ENCODE data around the gene OAS2. TPM values are rescaled to one million over a fixed set of nuclear protein-coding genes. Genes with fewer than 3 reads are reported as not detected.

The OAS2 gene
- total RNA-seq, 1 donor from 2014 or later, result 94.2 TPM

DNA sequence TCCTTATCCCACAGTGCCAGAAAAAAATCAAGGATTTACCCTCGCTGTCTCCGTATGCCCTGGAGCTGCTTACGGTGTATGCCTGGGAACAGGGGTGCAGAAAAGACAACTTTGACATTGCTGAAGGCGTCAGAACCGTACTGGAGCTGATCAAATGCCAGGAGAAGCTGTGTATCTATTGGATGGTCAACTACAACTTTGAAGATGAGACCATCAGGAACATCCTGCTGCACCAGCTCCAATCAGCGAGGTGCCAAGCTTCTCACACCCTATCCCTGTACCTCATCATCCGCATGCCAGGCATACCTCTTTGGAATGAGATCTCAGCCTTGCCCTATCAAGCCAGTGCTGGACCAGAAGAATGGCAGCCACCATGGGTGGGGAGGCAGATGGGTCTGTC is 19.2 kb downstream of the OAS2 start:
- Histone ChIP-seq H3K79me2 (ENCODE audit: insufficient read depth, low read length) (no peaks in the 10 kb centered on the region), H3K27ac (ENCODE audit: low read depth, low read length) (no peak overlapping the region), H3K4me3 (ENCODE audit: insufficient read depth, low read depth, low read length) (no peak overlapping the region), H4K20me1 (ENCODE audit: insufficient read depth, low read length) (no peaks in the 10 kb centered on the region), H3K9ac (ENCODE audit: low read length) (no peak overlapping the region), H3K4me1 (ENCODE audit: insufficient read depth, low read length) (no peaks in the 10 kb centered on the region), H2AFZ (ENCODE audit: low read depth, low read length) (no peak overlapping the region), H3K9me3 (ENCODE audit: insufficient read depth, low read depth, low read length) (peaks cover 9% of the 10 kb centered on the region), H3K27me3 (ENCODE audit: insufficient read depth, low read length) (peaks cover 7% of the 10 kb centered on the region), H3K4me2 (ENCODE audit: low read length) (no peak overlapping the region), H3K36me3 (ENCODE audit: insufficient read depth, low read length) (no peaks in the 10 kb centered on the region)
- H3K27ac Mint-ChIP-seq (ENCODE audit: unreplicated experiment), result no peak overlapping the region
- H3K4me1 Mint-ChIP-seq (ENCODE audit: low read depth, unreplicated experiment), result no peaks in the 10 kb centered on the region
- H3K27me3 Mint-ChIP-seq (ENCODE audit: low read depth, unreplicated experiment), result peaks cover 12% of the 10 kb centered on the region
- H3K36me3 Mint-ChIP-seq (ENCODE audit: low read depth, unreplicated experiment), result peaks cover 62% of the 10 kb centered on the region
- no peak for FAIRE-seq
- TF ChIP-seq EZH2 (IDR thresholded peaks at IDR 0.05; ENCODE audit: insufficient read depth, low read length), result no peak
- TF ChIP-seq, protein P1, sequence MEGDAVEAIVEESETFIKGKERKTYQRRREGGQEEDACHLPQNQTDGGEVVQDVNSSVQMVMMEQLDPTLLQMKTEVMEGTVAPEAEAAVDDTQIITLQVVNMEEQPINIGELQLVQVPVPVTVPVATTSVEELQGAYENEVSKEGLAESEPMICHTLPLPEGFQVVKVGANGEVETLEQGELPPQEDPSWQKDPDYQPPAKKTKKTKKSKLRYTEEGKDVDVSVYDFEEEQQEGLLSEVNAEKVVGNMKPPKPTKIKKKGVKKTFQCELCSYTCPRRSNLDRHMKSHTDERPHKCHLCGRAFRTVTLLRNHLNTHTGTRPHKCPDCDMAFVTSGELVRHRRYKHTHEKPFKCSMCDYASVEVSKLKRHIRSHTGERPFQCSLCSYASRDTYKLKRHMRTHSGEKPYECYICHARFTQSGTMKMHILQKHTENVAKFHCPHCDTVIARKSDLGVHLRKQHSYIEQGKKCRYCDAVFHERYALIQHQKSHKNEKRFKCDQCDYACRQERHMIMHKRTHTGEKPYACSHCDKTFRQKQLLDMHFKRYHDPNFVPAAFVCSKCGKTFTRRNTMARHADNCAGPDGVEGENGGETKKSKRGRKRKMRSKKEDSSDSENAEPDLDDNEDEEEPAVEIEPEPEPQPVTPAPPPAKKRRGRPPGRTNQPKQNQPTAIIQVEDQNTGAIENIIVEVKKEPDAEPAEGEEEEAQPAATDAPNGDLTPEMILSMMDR (IDR thresholded peaks at IDR 0.05; ENCODE audit: insufficient read depth, low read depth, low read length), result no peak
- no peak for DNase-seq (ENCODE audit: low read depth)
- H3K9me3 Mint-ChIP-seq (ENCODE audit: unreplicated experiment), result peaks cover 17% of the 10 kb centered on the region
- no peak overlapping the region for H3K4me3 Mint-ChIP-seq (ENCODE audit: unreplicated experiment)

DNA sequence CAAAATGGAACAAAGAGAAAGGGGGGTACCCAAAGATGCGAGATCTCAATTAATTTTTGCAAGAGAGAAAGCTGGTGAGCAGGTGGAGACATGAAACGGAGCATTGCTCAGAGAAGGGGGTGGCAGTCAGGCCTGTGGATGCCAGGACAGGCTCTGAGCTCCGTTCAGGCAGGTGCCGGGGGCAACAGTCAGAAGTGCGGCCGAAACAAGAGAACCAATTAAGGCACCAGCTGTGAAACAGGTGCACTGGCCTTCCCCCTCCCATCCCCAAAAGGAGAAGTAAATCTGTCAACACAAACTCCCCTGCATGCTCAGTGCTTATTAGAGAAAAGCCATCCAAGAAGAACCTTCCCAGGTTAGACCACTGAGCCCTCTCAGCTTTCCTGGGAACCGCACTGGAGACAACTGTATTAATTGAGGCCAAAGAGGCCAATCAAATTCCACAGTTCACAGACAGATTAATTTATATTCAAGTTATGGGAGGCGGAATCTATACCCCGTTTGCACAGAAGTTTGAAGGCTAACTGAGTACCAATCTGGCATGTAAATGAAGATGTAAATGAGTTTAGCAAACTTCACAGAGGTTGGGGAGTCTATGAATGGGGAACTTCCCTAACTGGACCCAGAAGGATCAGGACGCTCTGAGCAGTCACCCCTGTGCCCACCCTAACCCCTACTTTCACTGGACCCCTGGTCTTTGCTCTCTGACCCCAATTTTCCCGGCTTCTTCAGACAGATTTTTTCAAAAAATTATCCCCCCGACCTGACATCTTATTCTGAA is 20.9 kb downstream of the OAS2 start:
- Histone ChIP-seq H3K36me3 (ENCODE audit: insufficient read depth, low read length) (no peaks in the 10 kb centered on the region), H3K27ac (ENCODE audit: low read depth, low read length) (no peak overlapping the region), H3K9ac (ENCODE audit: low read length) (no peak overlapping the region), H3K9me3 (ENCODE audit: insufficient read depth, low read depth, low read length) (peaks cover 9% of the 10 kb centered on the region), H3K79me2 (ENCODE audit: insufficient read depth, low read length) (no peaks in the 10 kb centered on the region), H3K4me1 (ENCODE audit: insufficient read depth, low read length) (no peaks in the 10 kb centered on the region), H3K4me2 (ENCODE audit: low read length) (no peak overlapping the region), H2AFZ (ENCODE audit: low read depth, low read length) (no peak overlapping the region), H3K27me3 (ENCODE audit: insufficient read depth, low read length) (peaks cover 7% of the 10 kb centered on the region), H3K4me3 (ENCODE audit: insufficient read depth, low read depth, low read length) (no peak overlapping the region), H4K20me1 (ENCODE audit: insufficient read depth, low read length) (no peaks in the 10 kb centered on the region)
- Mint-ChIP-seq H3K9me3 (ENCODE audit: unreplicated experiment) (peaks cover 16% of the 10 kb centered on the region), H3K27me3 (ENCODE audit: low read depth, unreplicated experiment) (peaks cover 13% of the 10 kb centered on the region), H3K36me3 (ENCODE audit: low read depth, unreplicated experiment) (peaks cover 66% of the 10 kb centered on the region), H3K27ac (ENCODE audit: unreplicated experiment) (no peak overlapping the region), H3K4me3 (ENCODE audit: unreplicated experiment) (no peak overlapping the region), H3K4me1 (ENCODE audit: low read depth, unreplicated experiment) (no peaks in the 10 kb centered on the region)
- FAIRE-seq (no peak), DNase-seq (ENCODE audit: low read depth) (no peak)
- TF ChIP-seq, protein P1 (IDR thresholded peaks at IDR 0.05; ENCODE audit: insufficient read depth, low read depth, low read length), result no peak
- no peak for TF ChIP-seq EZH2 (IDR thresholded peaks at IDR 0.05; ENCODE audit: insufficient read depth, low read length)

DNA sequence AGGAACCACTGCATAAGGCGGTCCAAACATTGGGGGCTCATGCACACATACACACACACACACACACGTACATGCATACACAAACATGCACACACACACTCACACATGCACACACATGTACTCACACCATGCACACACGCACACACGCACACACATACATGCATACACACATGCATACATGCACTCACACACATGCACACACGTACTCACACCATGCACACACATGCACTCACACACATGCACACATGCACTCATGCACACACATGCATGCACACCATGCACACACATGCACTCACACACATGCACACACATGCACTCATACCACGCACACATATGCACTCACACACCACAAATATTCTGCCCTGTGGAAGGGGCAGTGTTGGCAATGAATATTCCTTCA is 22.1 kb downstream of the OAS2 start:
- FAIRE-seq, result no peak
- H3K4me3 Mint-ChIP-seq (ENCODE audit: unreplicated experiment), result no peak overlapping the region
- H3K4me1 Mint-ChIP-seq (ENCODE audit: low read depth, unreplicated experiment), result no peaks in the 10 kb centered on the region

More for the DNA sequence above, 22.1 kb downstream of the OAS2 start:
- TF ChIP-seq EZH2 (IDR thresholded peaks at IDR 0.05; ENCODE audit: insufficient read depth, low read length), result no peak
- Mint-ChIP-seq H3K9me3 (ENCODE audit: unreplicated experiment) (peaks cover 16% of the 10 kb centered on the region), H3K27ac (ENCODE audit: unreplicated experiment) (no peak overlapping the region), H3K36me3 (ENCODE audit: low read depth, unreplicated experiment) (peaks cover 69% of the 10 kb centered on the region), H3K27me3 (ENCODE audit: low read depth, unreplicated experiment) (peaks cover 13% of the 10 kb centered on the region)
- Histone ChIP-seq H2AFZ (ENCODE audit: low read depth, low read length) (no peak overlapping the region), H3K9me3 (ENCODE audit: insufficient read depth, low read depth, low read length) (peaks cover 9% of the 10 kb centered on the region), H3K4me3 (ENCODE audit: insufficient read depth, low read depth, low read length) (no peak overlapping the region), H3K79me2 (ENCODE audit: insufficient read depth, low read length) (no peaks in the 10 kb centered on the region), H3K4me1 (ENCODE audit: insufficient read depth, low read length) (no peaks in the 10 kb centered on the region), H4K20me1 (ENCODE audit: insufficient read depth, low read length) (no peaks in the 10 kb centered on the region), H3K27ac (ENCODE audit: low read depth, low read length) (no peak overlapping the region), H3K36me3 (ENCODE audit: insufficient read depth, low read length) (no peaks in the 10 kb centered on the region), H3K27me3 (ENCODE audit: insufficient read depth, low read length) (peaks cover 7% of the 10 kb centered on the region), H3K4me2 (ENCODE audit: low read length) (no peak overlapping the region), H3K9ac (ENCODE audit: low read length) (no peak overlapping the region)
- DNase-seq (ENCODE audit: low read depth), result no peak
